GM12875 (cell line): ENCODE results near the gene LARP4B.

Experiments
- H3K4me3 ChIP-seq: one replicate; pipeline ENCODE4 v1.5.1; 2011; ENCODE audit warnings: low read depth, low read length, control low read depth
- CTCF ChIP-seq: IDR thresholded peaks from 2 replicates; pipeline ENCODE4 v1.5.1; 2011; ENCODE audit warnings: low read depth, mild to moderate bottlenecking, control low read depth, inconsistent platforms, low read length, moderate library complexity, borderline replicate concordance; ENCODE audit not compliant: insufficient read depth

The LARP4B gene

GRCh38 chr10:924524-924859 lies 7.0 kb downstream of the LARP4B start:
- TF ChIP-seq CTCF = no peak
- no peak overlapping the region for H3K4me3 ChIP-seq

- TF ChIP-seq CTCF = no peak
Measured at GRCh38 chr10:923844-924523, 7.5 kb downstream of the LARP4B start.

GRCh38 chr10:921471-922414 lies 9.8 kb downstream of the LARP4B start:
- no peak overlapping the region for H3K4me3 ChIP-seq
- TF ChIP-seq CTCF = no peak

More at GRCh38 chr10:923844-924523, 7.5 kb downstream of the LARP4B start:
- no peak overlapping the region for H3K4me3 ChIP-seq

- TF ChIP-seq CTCF = no peak
Measured at GRCh38 chr10:920450-920849, 11.1 kb downstream of the LARP4B start.

GRCh38 chr10:919481-919880 lies 12.0 kb downstream of the LARP4B start:
- no peak for TF ChIP-seq CTCF
- H3K4me3 ChIP-seq = no peak overlapping the region

More at GRCh38 chr10:920450-920849, 11.1 kb downstream of the LARP4B start:
- H3K4me3 ChIP-seq = no peak overlapping the region

GRCh38 chr10:917999-918398 lies 13.5 kb downstream of the LARP4B start:
- H3K4me3 ChIP-seq = no peak overlapping the region
- TF ChIP-seq CTCF = no peak

- no peak overlapping the region for H3K4me3 ChIP-seq
- TF ChIP-seq CTCF = no peak
Measured at GRCh38 chr10:917416-917720, 14.1 kb downstream of the LARP4B start.
